ENCODE results near the gene CRADD.
"Not testable (repeated sequence)": the region's sequence is repeated elsewhere in the genome, so short reads cannot be mapped to it uniquely, and the experiment has no call there.

The CRADD gene

GRCh38 chr12:93912086-93912733 lies 235.0 kb downstream of the CRADD start:
- DNase-seq, result peak; percentile 78

- DNase-seq, result peak; percentile 64
These were observed 236.7 kb downstream of the CRADD start for GRCh38 chr12:93913845-93914244.

GRCh38 chr12:93914281-93914680 lies 237.1 kb downstream of the CRADD start:
- DNase-seq, result no peak

GRCh38 chr12:93915411-93915810 lies 238.2 kb downstream of the CRADD start:
- DNase-seq, result no peak

GRCh38 chr12:93916402-93916801 lies 239.2 kb downstream of the CRADD start:
- DNase-seq, result no peak

GRCh38 chr12:93918262-93918661 lies 241.1 kb downstream of the CRADD start:
- peak; percentile 61 for DNase-seq

- no peak for DNase-seq
These were observed 241.7 kb downstream of the CRADD start for GRCh38 chr12:93918900-93919299.

GRCh38 chr12:93921521-93921920 lies 244.3 kb downstream of the CRADD start:
- DNase-seq, result no peak

- peak; percentile 47 for DNase-seq
These were observed 245.4 kb downstream of the CRADD start for GRCh38 chr12:93922583-93923006.

- no peak for DNase-seq
These were observed 247.2 kb downstream of the CRADD start for GRCh38 chr12:93924367-93924766.

GRCh38 chr12:93925585-93926205 lies 248.5 kb downstream of the CRADD start:
- no peak for DNase-seq

- DNase-seq, result no peak
These were observed 249.1 kb downstream of the CRADD start for GRCh38 chr12:93926237-93926636.

- not testable (repeated sequence) for DNase-seq
These were observed 251.9 kb downstream of the CRADD start for GRCh38 chr12:93929081-93929480.

GRCh38 chr12:93937812-93938211 lies 260.6 kb downstream of the CRADD start:
- DNase-seq, result no peak

- no peak for DNase-seq
These were observed 261.1 kb downstream of the CRADD start for GRCh38 chr12:93938317-93938716.

GRCh38 chr12:93938931-93939330 lies 261.8 kb downstream of the CRADD start:
- DNase-seq, result no peak

- DNase-seq, result no peak
These were observed 262.6 kb downstream of the CRADD start for GRCh38 chr12:93939641-93940325.

GRCh38 chr12:93943780-93944179 lies 266.6 kb downstream of the CRADD start:
- peak; percentile 20 for DNase-seq

- no peak for DNase-seq
These were observed 267.0 kb downstream of the CRADD start for GRCh38 chr12:93944201-93944600.
